HepG2 (cell line): Measurements from ENCODE around the gene DDHD1. TPM values are rescaled to one million over a fixed set of nuclear protein-coding genes. Genes with fewer than 3 reads are reported as not detected.
A peak's percentile ranks its signal among the peaks of the same experiment; 100 is the strongest.

Source experiments
- ATF1 ChIP-seq: IDR thresholded peaks from 2 replicates; pipeline ENCODE4 v1.6.1; 2016; ENCODE audit warnings: mild to moderate bottlenecking, control low read depth
- FUBP1 ChIP-seq: sonication (generic); formaldehyde crosslinking; IDR thresholded peaks from 2 replicates; pipeline ENCODE4 v1.5.1; 2020; ENCODE audit warnings: missing genetic modification reagents, mild to moderate bottlenecking, borderline replicate concordance
- HBP1 ChIP-seq: IDR thresholded peaks from 2 replicates; pipeline ENCODE4 v1.6.1; 2016; ENCODE audit warnings: low read depth, control low read depth
- KMT2B ChIP-seq: IDR thresholded peaks from 2 replicates; pipeline ENCODE4 v1.6.1; 2016; ENCODE audit warnings: missing genetic modification reagents, missing compliant biosample characterization
- MIER2 ChIP-seq: IDR thresholded peaks from 2 replicates; pipeline ENCODE4 v1.6.1; 2016; ENCODE audit warnings: missing biosample characterization, missing genetic modification reagents
- MTERF4 ChIP-seq: sonication (generic); formaldehyde crosslinking; IDR thresholded peaks from 2 replicates; pipeline ENCODE4 v1.8.0; 2023; ENCODE audit warnings: mild to moderate bottlenecking, missing genetic modification reagents
- PBX3 ChIP-seq: sonication (generic); formaldehyde crosslinking; IDR thresholded peaks from 2 replicates; pipeline ENCODE4 v1.8.1; 2023; ENCODE audit warnings: missing genetic modification reagents, inconsistent platforms, borderline replicate concordance
- RELA ChIP-seq: sonication (generic); formaldehyde crosslinking; IDR thresholded peaks from 2 replicates; pipeline ENCODE4 v1.4.0; 2020; ENCODE audit warnings: missing genetic modification reagents
- TBX3 ChIP-seq: fragments of 450-650 bp; IDR thresholded peaks from 2 replicates; pipeline ENCODE4 v1.6.1; 2017; ENCODE audit warnings: antibody characterized with exemption, mild to moderate bottlenecking, inconsistent platforms, borderline replicate concordance
- TCF12 ChIP-seq, 2 experiments: fragments of 450-650 bp in 1 of 2; sonication (generic) in 1 of 2; formaldehyde crosslinking in 1 of 2; IDR thresholded peaks; 2 replicates each; pipeline versions ENCODE4 v1.6.1 to v1.8.0; 2017 to 2022; ENCODE audit warnings: antibody characterized with exemption in 1 of 2, mild to moderate bottlenecking in 1 of 2, missing genetic modification reagents in 1 of 2, moderate library complexity in 1 of 2
- ZBTB8A ChIP-seq: sonication (generic); formaldehyde crosslinking; IDR thresholded peaks from 2 replicates; pipeline ENCODE4 v1.4.0; 2020; ENCODE audit warnings: mild to moderate bottlenecking, low read depth, missing genetic modification reagents, borderline replicate concordance
- ZNF251 ChIP-seq: sonication (generic); formaldehyde crosslinking; IDR thresholded peaks from 2 replicates; pipeline ENCODE4 v1.9.0; 2021; ENCODE audit warnings: mild to moderate bottlenecking, missing genetic modification reagents
- ZNF329 ChIP-seq: sonication (generic); formaldehyde crosslinking; IDR thresholded peaks from 2 replicates; pipeline ENCODE4 v1.9.0; 2021; ENCODE audit warnings: low read depth, mild to moderate bottlenecking, missing genetic modification reagents
- ZNF451 ChIP-seq: sonication (generic); formaldehyde crosslinking; IDR thresholded peaks from 2 replicates; pipeline ENCODE4 v1.5.0; 2020; ENCODE audit warnings: mild to moderate bottlenecking, missing genetic modification reagents
- ZNF691 ChIP-seq: sonication (generic); formaldehyde crosslinking; IDR thresholded peaks from 2 replicates; pipeline ENCODE4 v1.4.0; 2020; ENCODE audit warnings: missing genetic modification reagents, low read depth, mild to moderate bottlenecking, borderline replicate concordance
- ZNF747 ChIP-seq: sonication (generic); formaldehyde crosslinking; IDR thresholded peaks from 2 replicates; pipeline ENCODE4 v1.8.1; 2023; ENCODE audit warnings: missing genetic modification reagents, mild to moderate bottlenecking, borderline replicate concordance
- ZNF766 ChIP-seq: sonication (generic); formaldehyde crosslinking; IDR thresholded peaks from 2 replicates; pipeline ENCODE4 v1.5.0; 2020; ENCODE audit warnings: missing genetic modification reagents, borderline replicate concordance
- ZSCAN31 ChIP-seq: sonication (generic); formaldehyde crosslinking; IDR thresholded peaks from 2 replicates; pipeline ENCODE4 v1.5.0; 2020; ENCODE audit warnings: low read depth, mild to moderate bottlenecking, missing genetic modification reagents
- polyA plus RNA-seq, 8 experiments: library from polyadenylated mRNA; depleted of rRNA in 3 of 8; stranded (reverse) in 7 of 8; unstranded in 1 of 8; fragments of >200 nt; fragmentation: Illumina TruSeq in 4 of 8; extraction: Trizol in 4 of 8; gene quantifications; 2 replicates each; pipeline versions ENCODE4 v1.2.1 to v1.2.3, GENCODE V29; 2011 to 2016; ENCODE audit warnings: low read depth in 4 of 8, missing spikeins in 1 of 8, mixed read lengths in 1 of 8; ENCODE audit not compliant: insufficient read depth in 1 of 8
- total RNA-seq, 5 experiments: library from RNA; depleted of rRNA; stranded (reverse); fragments of >200 nt; fragmentation: Illumina TruSeq; extraction: Trizol; gene quantifications; 2 replicates each; pipeline ENCODE4 v1.2.3, GENCODE V29; 2016; ENCODE audit warnings: low read depth in 1 of 5

DDHD1 gene
- total and polyA plus RNA-seq, 2 of the 13 experiments (the other 11 are each of a cell fraction or from before 2014, with no cell fraction given): 4.6 to 8.3 TPM

GRCh38 chr14:53152887-53153701, at the start of gene DDHD1 (continued):
- peak; percentile 21; the same call in 1 of the 2 replicates for TF ChIP-seq ZNF691 (CRISPR knock-in tag)
- no peak for TF ChIP-seq RELA (CRISPR knock-in tag)
- no peak for TF ChIP-seq FUBP1 (CRISPR knock-in tag)
- no peak for TF ChIP-seq PBX3
- TF ChIP-seq MIER2 (CRISPR knock-in tag): no peak
- peak; percentile 36; the same call in 1 of the 2 replicates for TF ChIP-seq ZNF766 (CRISPR knock-in tag)
- TF ChIP-seq TBX3: no peak
- no peak for TF ChIP-seq ZSCAN31 (CRISPR knock-in tag)
- peak; percentile 38; the same call in 1 of the 2 replicates for TF ChIP-seq KMT2B
- no peak for TF ChIP-seq HBP1
- TF ChIP-seq ATF1: no peak
- no peak for TF ChIP-seq ZNF251 (CRISPR knock-in tag)
- no peak for TF ChIP-seq ZNF747 (CRISPR knock-in tag)
- no peak for TF ChIP-seq ZNF329 (CRISPR knock-in tag)
- TF ChIP-seq ZNF451 (CRISPR knock-in tag): no peak
- no peak for TF ChIP-seq ZBTB8A (CRISPR knock-in tag)
- no peak for TF ChIP-seq TCF12 (IDR thresholded peaks at IDR 0.05)
- TF ChIP-seq TCF12 (CRISPR knock-in tag; IDR thresholded peaks at IDR 0.05): 0 out of 2 replicates have a peak, but pooled peaks have one; percentile 23
- no peak; the same call in 1 of the 2 replicates for TF ChIP-seq MTERF4 (CRISPR knock-in tag)
